Esophagus muscularis mucosa (tissue), 2 donors: ENCODE results near the gene NHLRC4.

Source experiments
- POLR2A ChIP-seq: fragments of 450-650 bp; IDR thresholded peaks from one replicate; pipeline ENCODE4 v1.6.1; 2017; ENCODE audit warnings: antibody characterized with exemption, moderate library complexity, mild to moderate bottlenecking, low read depth
- POLR2AphosphoS5 ChIP-seq, 2 donors: sonication (generic); formaldehyde crosslinking; IDR thresholded peaks; one replicate each; pipeline ENCODE4 v1.6.1; 2017; ENCODE audit warnings: antibody characterized with exemption in 2 of 2

DNA sequence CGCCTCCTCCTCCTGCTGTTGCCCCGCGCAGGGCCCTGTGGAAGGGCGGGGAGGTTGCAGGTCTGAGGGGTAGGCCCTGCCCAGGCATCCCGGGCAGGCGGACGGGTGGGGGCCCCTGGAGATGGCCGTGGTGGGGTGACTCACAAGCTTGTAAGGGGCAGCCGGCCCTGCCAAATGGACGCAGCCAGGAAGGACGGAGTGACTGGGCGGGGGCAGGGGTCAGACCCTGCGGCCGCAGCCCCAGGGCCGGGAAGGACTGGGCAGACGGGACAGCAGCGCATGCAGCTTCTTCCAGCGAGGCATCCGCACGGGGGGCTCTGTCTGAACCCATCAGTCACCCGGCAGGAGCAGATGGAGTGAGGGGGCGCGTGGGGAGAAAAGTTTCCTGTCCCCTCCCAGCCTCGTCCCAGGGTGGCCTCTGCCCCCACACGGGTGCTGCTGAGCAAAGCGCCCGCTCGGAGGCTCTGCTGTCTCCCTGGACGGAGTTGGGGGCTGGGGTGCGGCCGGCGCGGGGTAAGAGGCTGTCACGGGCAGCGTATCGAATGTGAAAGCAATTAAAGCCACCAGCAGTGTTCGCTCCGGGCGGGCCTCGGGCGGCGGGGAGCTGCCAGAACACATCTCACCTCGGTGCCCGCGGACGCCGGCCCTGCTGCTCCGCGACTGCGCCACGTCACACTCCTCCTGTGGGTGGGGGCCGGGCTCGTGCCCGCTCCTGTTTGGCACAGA lies 12.0 kb upstream of the NHLRC4 start:
- TF ChIP-seq POLR2AphosphoS5 (IDR thresholded peaks at IDR 0.05), result no peak
- no peak for TF ChIP-seq POLR2A
